ENCODE data around the gene IRX5.

DNA sequence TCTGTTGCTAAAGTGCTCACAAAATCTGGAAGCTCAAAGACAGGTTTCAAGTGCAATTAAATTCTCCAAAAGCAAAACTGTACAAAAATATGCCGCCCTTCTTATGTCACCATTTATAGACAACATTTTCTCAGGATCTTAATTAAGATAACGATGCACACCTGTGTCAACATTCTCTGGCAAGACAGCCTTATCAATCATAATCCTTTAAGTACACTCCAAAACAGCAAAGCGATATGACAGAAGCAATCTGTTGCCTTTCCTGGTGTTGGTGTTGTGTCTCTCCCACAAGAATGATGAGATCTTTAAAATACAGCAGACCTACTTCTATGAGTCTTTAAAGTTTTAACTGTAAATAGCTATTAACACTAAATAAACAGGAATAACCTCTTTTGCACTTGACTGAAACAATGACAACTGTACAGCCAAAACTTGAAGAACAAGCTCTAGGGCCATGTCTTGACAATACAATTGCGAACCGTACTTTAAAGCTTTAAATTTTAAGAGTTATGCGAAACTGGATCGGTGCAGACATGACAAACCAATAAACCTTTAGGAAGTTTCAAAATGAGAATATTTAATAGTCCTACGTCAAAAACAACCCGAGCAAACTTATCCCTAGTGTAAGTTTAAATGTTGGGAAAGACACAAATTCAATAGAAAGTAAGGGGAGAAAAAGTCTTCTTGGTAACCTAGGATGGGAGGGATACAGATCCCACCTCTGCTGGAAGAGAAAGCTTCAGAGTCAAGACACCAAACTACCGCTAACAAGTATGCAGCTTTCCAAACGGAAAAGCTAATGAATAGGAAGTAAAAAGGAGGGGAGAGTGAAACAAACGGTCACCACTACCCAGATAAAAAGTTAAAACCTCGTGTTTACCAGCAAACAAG is 3.3 kb upstream of the IRX5 start:
- TF ChIP-seq POLR2A (IDR thresholded peaks at IDR 0.05) = no peak
- TF ChIP-seq, protein P1, sequence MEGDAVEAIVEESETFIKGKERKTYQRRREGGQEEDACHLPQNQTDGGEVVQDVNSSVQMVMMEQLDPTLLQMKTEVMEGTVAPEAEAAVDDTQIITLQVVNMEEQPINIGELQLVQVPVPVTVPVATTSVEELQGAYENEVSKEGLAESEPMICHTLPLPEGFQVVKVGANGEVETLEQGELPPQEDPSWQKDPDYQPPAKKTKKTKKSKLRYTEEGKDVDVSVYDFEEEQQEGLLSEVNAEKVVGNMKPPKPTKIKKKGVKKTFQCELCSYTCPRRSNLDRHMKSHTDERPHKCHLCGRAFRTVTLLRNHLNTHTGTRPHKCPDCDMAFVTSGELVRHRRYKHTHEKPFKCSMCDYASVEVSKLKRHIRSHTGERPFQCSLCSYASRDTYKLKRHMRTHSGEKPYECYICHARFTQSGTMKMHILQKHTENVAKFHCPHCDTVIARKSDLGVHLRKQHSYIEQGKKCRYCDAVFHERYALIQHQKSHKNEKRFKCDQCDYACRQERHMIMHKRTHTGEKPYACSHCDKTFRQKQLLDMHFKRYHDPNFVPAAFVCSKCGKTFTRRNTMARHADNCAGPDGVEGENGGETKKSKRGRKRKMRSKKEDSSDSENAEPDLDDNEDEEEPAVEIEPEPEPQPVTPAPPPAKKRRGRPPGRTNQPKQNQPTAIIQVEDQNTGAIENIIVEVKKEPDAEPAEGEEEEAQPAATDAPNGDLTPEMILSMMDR (IDR thresholded peaks at IDR 0.05 in 4 of 5, conservative IDR thresholded peaks at IDR 0.05 in 1 of 5) = no peak
